IMR-90 (cell line): ENCODE results near the gene KRTAP21-2. TPM values are rescaled to one million over a fixed set of nuclear protein-coding genes. Genes with fewer than 3 reads are reported as not detected.

Experiments
- ATAC-seq: fragments of 200-7000 bp; cut with Tn5 transposase; 2 replicates; pipeline ENCODE4 v1.9.1; 2020; ENCODE audit warnings: low read depth, mild to moderate bottlenecking, moderate library complexity
- BruUV-seq: library from RNA; stranded (reverse); fragments of 400-500 nt; replicated peaks from 2 replicates; lab custom pipeline; 2021; lab: Mats Ljungman, UMichigan
- CTCF ChIA-PET: fragments of 300-600 bp; formaldehyde crosslinking; extraction: SDS; loops from one replicate; lab custom pipeline; 2021; ENCODE audit warnings: antibody characterized with exemption; lab: Yijun Ruan, JAX
- POLR2A ChIA-PET: fragments of 300-600 bp; sonication (Branson Sonifier 250); formaldehyde crosslinking; loops from one replicate; lab custom pipeline; 2022; ENCODE audit warnings: antibody characterized with exemption; ENCODE audit not compliant: unreplicated experiment; lab: Charles Lee
- DNase-seq: peaks from one replicate; pipeline ENCODE4 v3.0.0; 2013
- H2AFZ ChIP-seq: replicated peaks from 2 replicates; pipeline ENCODE3; 2013; ENCODE audit warnings: low read length, mild to moderate bottlenecking; ENCODE audit not compliant: poor library complexity
- H2AK5ac ChIP-seq: 2 replicates; pipeline ENCODE4 v1.6.1; 2013; ENCODE audit warnings: low read depth, low read length, inconsistent platforms
- H2AK9ac ChIP-seq: replicated peaks from 2 replicates; pipeline ENCODE3; 2013; ENCODE audit warnings: mild to moderate bottlenecking, low read depth, low read length, moderate library complexity; ENCODE audit not compliant: poor library complexity
- H2BK120ac ChIP-seq: 2 replicates; pipeline ENCODE4 v1.6.1; 2013; ENCODE audit warnings: low read depth, low read length, inconsistent platforms
- H2BK15ac ChIP-seq: 3 replicates; pipeline ENCODE4 v1.6.1; 2013; ENCODE audit warnings: low read depth, low read length, inconsistent platforms
- H2BK20ac ChIP-seq: 2 replicates; pipeline ENCODE4 v1.6.1; 2013; ENCODE audit warnings: low read depth, mild to moderate bottlenecking, inconsistent platforms, low read length, moderate library complexity
- H2BK5ac ChIP-seq: 2 replicates; pipeline ENCODE4 v1.6.1; 2013; ENCODE audit warnings: mild to moderate bottlenecking, low read depth, low read length, inconsistent platforms; ENCODE audit not compliant: poor library complexity, severe bottlenecking
- H3K14ac ChIP-seq: replicated peaks from 2 replicates; pipeline ENCODE4 v1.6.1; 2013; ENCODE audit warnings: low read depth, low read length, inconsistent platforms
- H3K18ac ChIP-seq: 2 replicates; pipeline ENCODE4 v1.6.1; 2013; ENCODE audit warnings: low read depth, low read length, control low read depth
- H3K23ac ChIP-seq: 2 replicates; pipeline ENCODE4 v1.6.1; 2013; ENCODE audit warnings: low read depth, low read length, inconsistent platforms
- H3K27ac ChIP-seq: 2 replicates; pipeline ENCODE4 v1.5.1; 2013; ENCODE audit warnings: mild to moderate bottlenecking, control low read depth, low read length; ENCODE audit not compliant: insufficient read depth
- H3K27me3 ChIP-seq: 2 replicates; pipeline ENCODE4 v1.6.1; 2013; ENCODE audit warnings: low read length; ENCODE audit not compliant: control insufficient read depth, insufficient read depth
- H3K36me3 ChIP-seq: 2 replicates; pipeline ENCODE4 v1.6.1; 2013; ENCODE audit warnings: low read length, mixed read lengths; ENCODE audit not compliant: control insufficient read depth, insufficient read depth
- H3K4ac ChIP-seq: 2 replicates; pipeline ENCODE4 v1.6.1; 2013; ENCODE audit warnings: low read depth, low read length, inconsistent platforms
- H3K4me1 ChIP-seq: 2 replicates; pipeline ENCODE4 v1.6.1; 2013; ENCODE audit warnings: low read length, mixed read lengths; ENCODE audit not compliant: control insufficient read depth, insufficient read depth
- H3K4me2 ChIP-seq: 2 replicates; pipeline ENCODE4 v1.6.1; 2013; ENCODE audit warnings: low read depth, mild to moderate bottlenecking, control low read depth, low read length, moderate library complexity
- H3K4me3 ChIP-seq: 2 replicates; pipeline ENCODE4 v1.5.1; 2013; ENCODE audit warnings: low read depth, mild to moderate bottlenecking, control low read depth, low read length, moderate library complexity; ENCODE audit not compliant: insufficient read depth
- H3K56ac ChIP-seq: 2 replicates; pipeline ENCODE4 v1.6.1; 2013; ENCODE audit warnings: low read length, inconsistent platforms; ENCODE audit not compliant: insufficient read depth; ENCODE audit errors: extremely low read depth
- H3K79me1 ChIP-seq, 2 experiments: 2 replicates each; pipeline ENCODE4 v1.6.1; 2013; ENCODE audit warnings: low read length in 2 of 2, inconsistent platforms in 1 of 2, low read depth in 1 of 2
- H3K9ac ChIP-seq: 2 replicates; pipeline ENCODE4 v1.6.1; 2013; ENCODE audit warnings: low read depth, low read length, control low read depth
- H3K9me1 ChIP-seq: 2 replicates; pipeline ENCODE4 v1.6.1; 2013; ENCODE audit warnings: low read length, inconsistent platforms; ENCODE audit not compliant: insufficient read depth
- H3K9me3 ChIP-seq: 2 replicates; pipeline ENCODE4 v1.6.1; 2013; ENCODE audit warnings: low read length; ENCODE audit not compliant: control insufficient read depth, insufficient read depth
- H4K20me1 ChIP-seq: 2 replicates; pipeline ENCODE4 v1.6.1; 2013; ENCODE audit warnings: low read length, inconsistent platforms; ENCODE audit not compliant: insufficient read depth
- H4K5ac ChIP-seq: 2 replicates; pipeline ENCODE4 v1.6.1; 2013; ENCODE audit warnings: mild to moderate bottlenecking, low read depth, low read length, control low read depth
- H4K8ac ChIP-seq, 2 experiments: 2 replicates each; pipeline ENCODE4 v1.6.1; 2013; ENCODE audit warnings: low read depth in 2 of 2, low read length in 2 of 2, control low read depth in 1 of 2, inconsistent platforms in 1 of 2
- H4K91ac ChIP-seq: 2 replicates; pipeline ENCODE4 v1.6.1; 2013; ENCODE audit warnings: low read depth, low read length, inconsistent platforms; ENCODE audit not compliant: insufficient read depth
- CEBPB ChIP-seq: IDR thresholded peaks from 2 replicates; pipeline ENCODE4 v1.6.1; 2012; ENCODE audit warnings: low read depth, low read length, improper control_type of control experiment
- FOS ChIP-seq: fragments of 150-350 bp; IDR thresholded peaks from 2 replicates; pipeline ENCODE4 v1.6.1; 2016; ENCODE audit warnings: low read depth, low read length
- MAFK ChIP-seq: IDR thresholded peaks from 2 replicates; pipeline ENCODE4 v1.6.1; 2012; ENCODE audit warnings: low read depth, low read length, improper control_type of control experiment
- MAZ ChIP-seq: IDR thresholded peaks from 2 replicates; pipeline ENCODE4 v1.6.1; 2012; ENCODE audit warnings: low read depth, mild to moderate bottlenecking, low read length, improper control_type of control experiment, moderate library complexity, borderline replicate concordance
- MXI1 ChIP-seq: IDR thresholded peaks from 2 replicates; pipeline ENCODE4 v1.6.1; 2012; ENCODE audit warnings: low read depth, mild to moderate bottlenecking, low read length, moderate library complexity, borderline replicate concordance
- NFE2L2 ChIP-seq: fragments of 150-350 bp; IDR thresholded peaks from 2 replicates; pipeline ENCODE4 v1.6.1; 2016; ENCODE audit warnings: low read depth, mild to moderate bottlenecking, low read length
- POLR2A ChIP-seq: IDR thresholded peaks from 2 replicates; pipeline ENCODE4 v1.6.1; 2012; ENCODE audit warnings: mild to moderate bottlenecking, low read depth, low read length
- RAD21 ChIP-seq: IDR thresholded peaks from 2 replicates; pipeline ENCODE4 v1.6.1; 2012; ENCODE audit warnings: low read length, improper control_type of control experiment
- RCOR1 ChIP-seq: IDR thresholded peaks from 2 replicates; pipeline ENCODE4 v1.6.1; 2012; ENCODE audit warnings: mild to moderate bottlenecking, low read length, improper control_type of control experiment; ENCODE audit not compliant: insufficient replicate concordance
- RFX5 ChIP-seq: IDR thresholded peaks from 2 replicates; pipeline ENCODE4 v1.8.0; 2012; ENCODE audit warnings: low read depth, mild to moderate bottlenecking, low read length, moderate library complexity
- WGBS, 2 experiments: methylation state at CpG; one replicate each; pipeline versions ENCODE4 v1.1.5 to v1.1.7; 2013; ENCODE audit warnings: missing lambda C conversion rate in 2 of 2; ENCODE audit not compliant: insufficient read length in 1 of 2; ENCODE audit errors: extremely low coverage in 2 of 2; 5-methylcytosine and 5-hydroxymethylcytosine counted together
- dilution Hi-C: fragments of 300-500 bp; cut with HindIII; formaldehyde crosslinking; loops from one replicate; pipeline ENCODE4 v1.14.3; 2018; ENCODE audit warnings: low sequenced_read_pairs; ENCODE audit not compliant: unreplicated experiment
- in situ Hi-C: fragments of 300-500 bp; cut with MboI; formaldehyde crosslinking; loops from 3 replicates; pipeline ENCODE4 v1.14.3; 2019; ENCODE audit warnings: low sequenced_read_pairs, inconsistent platforms, mixed read lengths
- intact Hi-C: fragments of 100-400 bp; cut with micrococcal nuclease; formaldehyde crosslinking; loops from 2 replicates; pipeline ENCODE4 v1.10.0; 2022
- polyA plus RNA-seq, 3 experiments: library from polyadenylated mRNA; depleted of rRNA; stranded (reverse); fragments of >200 nt; gene quantifications; 2 replicates each; pipeline ENCODE4 v1.2.3, GENCODE V29; 2012; ENCODE audit warnings: low replicate concordance in 1 of 3
- total RNA-seq: library from RNA; depleted of rRNA; stranded (reverse); fragments of >200 nt; gene quantifications from 2 replicates; pipeline ENCODE4 v1.2.3, GENCODE V29; 2012
- TF ChIP-seq, protein P1 (sequence below): fragments of 150-350 bp; IDR thresholded peaks from 2 replicates; pipeline ENCODE4 v1.6.1; 2016; ENCODE audit warnings: low read depth, mild to moderate bottlenecking, low read length, moderate library complexity, borderline replicate concordance
- TF ChIP-seq, protein P2 (sequence below): conservative IDR thresholded peaks from 2 replicates; pipeline ENCODE4 v1.5.1; 2012; ENCODE audit warnings: mild to moderate bottlenecking, low read depth, low read length, improper control_type of control experiment

Gene KRTAP21-2
- total and polyA plus RNA-seq, 2 of the 4 experiments (the other 2 are of a cell fraction), result not detected

DNA sequence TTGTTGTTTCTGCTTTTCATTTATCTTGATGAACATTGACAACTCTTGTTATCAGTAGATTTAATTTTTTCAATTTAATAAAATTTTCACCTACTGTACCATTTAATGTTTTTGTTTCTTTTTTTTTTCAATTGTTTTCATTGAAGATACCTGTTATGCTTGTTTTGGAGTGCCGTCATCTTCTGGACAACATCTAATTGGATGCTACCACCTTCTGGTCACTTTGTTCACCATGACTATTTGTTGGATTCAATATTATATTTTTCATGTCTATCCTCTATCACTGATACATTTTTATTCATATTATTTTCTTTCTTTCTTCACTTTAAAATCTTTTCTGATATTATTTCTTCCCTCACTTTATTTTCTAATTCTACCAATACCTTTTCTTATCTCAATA is 14.0 kb downstream of the KRTAP21-2 start:
- H4K5ac ChIP-seq, result no peak overlapping the region
- no peak overlapping the region for H3K4me3 ChIP-seq
- WGBS, 2 experiments, result no CpG with 5 or more reads among the region's 1 CpG
- no peak overlapping the region for H3K14ac ChIP-seq
- POLR2A ChIA-PET, result no interaction called here
- H2BK20ac ChIP-seq, result no peak overlapping the region
- no peak overlapping the region for H2BK120ac ChIP-seq
- no peak overlapping the region for H3K4ac ChIP-seq
- H3K27ac ChIP-seq, result no peak overlapping the region
- no peak for DNase-seq
- no peaks in the 10 kb centered on the region for H3K79me1 ChIP-seq
- dilution Hi-C loops (no loop called here), in situ Hi-C loops (no loop called here), intact Hi-C loops (no loop called here)
- no peak overlapping the region for H3K18ac ChIP-seq
- 0 out of 2 replicates have a peak, but pooled peaks cover 2% of the 10 kb centered on the region for H3K9me3 ChIP-seq
- H2AK9ac ChIP-seq, result no peak overlapping the region
- H3K4me2 ChIP-seq, result no peak overlapping the region
- no peak overlapping the region for H3K9ac ChIP-seq
- CTCF ChIA-PET, result no interaction called here
- no peak overlapping the region for H3K56ac ChIP-seq
- no peak overlapping the region for H2AK5ac ChIP-seq
- no peaks in the 10 kb centered on the region for H4K20me1 ChIP-seq
- no peak overlapping the region for H2BK15ac ChIP-seq
- H2AFZ ChIP-seq, result no peak overlapping the region
- ATAC-seq, result no peak
- H3K27me3 ChIP-seq, result no peaks in the 10 kb centered on the region
- no peak for TF ChIP-seq MAZ
- TF ChIP-seq MAFK, result no peak
- TF ChIP-seq RCOR1, result no peak
- no peak for TF ChIP-seq RFX5
- TF ChIP-seq RAD21, result no peak
- no peak for TF ChIP-seq MXI1
- no peak for TF ChIP-seq POLR2A
- no peak for TF ChIP-seq FOS
- TF ChIP-seq NFE2L2, result no peak
- no peak for TF ChIP-seq CEBPB
- TF ChIP-seq, protein P1, sequence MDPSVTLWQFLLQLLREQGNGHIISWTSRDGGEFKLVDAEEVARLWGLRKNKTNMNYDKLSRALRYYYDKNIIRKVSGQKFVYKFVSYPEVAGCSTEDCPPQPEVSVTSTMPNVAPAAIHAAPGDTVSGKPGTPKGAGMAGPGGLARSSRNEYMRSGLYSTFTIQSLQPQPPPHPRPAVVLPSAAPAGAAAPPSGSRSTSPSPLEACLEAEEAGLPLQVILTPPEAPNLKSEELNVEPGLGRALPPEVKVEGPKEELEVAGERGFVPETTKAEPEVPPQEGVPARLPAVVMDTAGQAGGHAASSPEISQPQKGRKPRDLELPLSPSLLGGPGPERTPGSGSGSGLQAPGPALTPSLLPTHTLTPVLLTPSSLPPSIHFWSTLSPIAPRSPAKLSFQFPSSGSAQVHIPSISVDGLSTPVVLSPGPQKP, result no peak
- TF ChIP-seq, protein P2, sequence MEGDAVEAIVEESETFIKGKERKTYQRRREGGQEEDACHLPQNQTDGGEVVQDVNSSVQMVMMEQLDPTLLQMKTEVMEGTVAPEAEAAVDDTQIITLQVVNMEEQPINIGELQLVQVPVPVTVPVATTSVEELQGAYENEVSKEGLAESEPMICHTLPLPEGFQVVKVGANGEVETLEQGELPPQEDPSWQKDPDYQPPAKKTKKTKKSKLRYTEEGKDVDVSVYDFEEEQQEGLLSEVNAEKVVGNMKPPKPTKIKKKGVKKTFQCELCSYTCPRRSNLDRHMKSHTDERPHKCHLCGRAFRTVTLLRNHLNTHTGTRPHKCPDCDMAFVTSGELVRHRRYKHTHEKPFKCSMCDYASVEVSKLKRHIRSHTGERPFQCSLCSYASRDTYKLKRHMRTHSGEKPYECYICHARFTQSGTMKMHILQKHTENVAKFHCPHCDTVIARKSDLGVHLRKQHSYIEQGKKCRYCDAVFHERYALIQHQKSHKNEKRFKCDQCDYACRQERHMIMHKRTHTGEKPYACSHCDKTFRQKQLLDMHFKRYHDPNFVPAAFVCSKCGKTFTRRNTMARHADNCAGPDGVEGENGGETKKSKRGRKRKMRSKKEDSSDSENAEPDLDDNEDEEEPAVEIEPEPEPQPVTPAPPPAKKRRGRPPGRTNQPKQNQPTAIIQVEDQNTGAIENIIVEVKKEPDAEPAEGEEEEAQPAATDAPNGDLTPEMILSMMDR, result no peak
- no peak overlapping the region for H4K91ac ChIP-seq
- H4K8ac ChIP-seq, result no peak overlapping the region
- no peaks in the 10 kb centered on the region for H3K9me1 ChIP-seq
- no TSS peak for BruUV-seq
- no peaks in the 10 kb centered on the region for H3K4me1 ChIP-seq
- H3K36me3 ChIP-seq, result no peaks in the 10 kb centered on the region
- H3K23ac ChIP-seq, result no peak overlapping the region
- no peak overlapping the region for H2BK5ac ChIP-seq
